ENCODE results near the gene CTU2.

The CTU2 gene

GRCh38 chr16:88743693-88744576, 37.6 kb downstream of the CTU2 start:
- Mint-ChIP-seq H3K36me3 (ENCODE audit: low read depth) (peaks cover 3% of the 10 kb centered on the region), H3K27me3 (no peaks in the 10 kb centered on the region), H3K27ac (no peak overlapping the region), H3K9me3 (no peaks in the 10 kb centered on the region), H3K4me1 (peaks cover 26% of the 10 kb centered on the region), H3K4me3 (no peak overlapping the region)
- ATAC-seq (peak; percentile 42), DNase-seq (peak; percentile 86)

- H3K4me3 Mint-ChIP-seq = no peak overlapping the region
- no peak overlapping the region for H3K27ac Mint-ChIP-seq
- ATAC-seq = no peak
- H3K27me3 Mint-ChIP-seq = no peaks in the 10 kb centered on the region
- no peaks in the 10 kb centered on the region for H3K9me3 Mint-ChIP-seq
- DNase-seq = no peak
- H3K36me3 Mint-ChIP-seq (ENCODE audit: low read depth) = peaks cover 3% of the 10 kb centered on the region
- peaks cover 26% of the 10 kb centered on the region for H3K4me1 Mint-ChIP-seq
Measured at GRCh38 chr16:88744577-88745521, 38.5 kb downstream of the CTU2 start.

- ATAC-seq = no peak
- Mint-ChIP-seq H3K4me3 (no peak overlapping the region), H3K27me3 (no peaks in the 10 kb centered on the region), H3K9me3 (no peaks in the 10 kb centered on the region), H3K4me1 (peaks cover 26% of the 10 kb centered on the region), H3K36me3 (ENCODE audit: low read depth) (no peaks in the 10 kb centered on the region), H3K27ac (no peak overlapping the region)
- DNase-seq = no peak
Measured at GRCh38 chr16:88746506-88746905, 40.2 kb downstream of the CTU2 start.

- ATAC-seq (no peak), DNase-seq (peak; percentile 46)
- H3K27ac Mint-ChIP-seq = no peak overlapping the region
- no peak overlapping the region for H3K4me3 Mint-ChIP-seq
- no peaks in the 10 kb centered on the region for H3K36me3 Mint-ChIP-seq (ENCODE audit: low read depth)
- H3K9me3 Mint-ChIP-seq = no peaks in the 10 kb centered on the region
- H3K27me3 Mint-ChIP-seq = no peaks in the 10 kb centered on the region
- peaks cover 26% of the 10 kb centered on the region for H3K4me1 Mint-ChIP-seq
Measured at GRCh38 chr16:88747588-88748301, 41.4 kb downstream of the CTU2 start.

GRCh38 chr16:88748364-88748763, 42.1 kb downstream of the CTU2 start:
- no peak for DNase-seq
- H3K27ac Mint-ChIP-seq = no peak overlapping the region
- no peaks in the 10 kb centered on the region for H3K36me3 Mint-ChIP-seq (ENCODE audit: low read depth)
- no peaks in the 10 kb centered on the region for H3K27me3 Mint-ChIP-seq
- H3K9me3 Mint-ChIP-seq = no peaks in the 10 kb centered on the region
- no peak overlapping the region for H3K4me3 Mint-ChIP-seq
- no peak for ATAC-seq
- peaks cover 26% of the 10 kb centered on the region for H3K4me1 Mint-ChIP-seq

GRCh38 chr16:88749358-88749757, 43.1 kb downstream of the CTU2 start:
- H3K4me1 Mint-ChIP-seq = peaks cover 21% of the 10 kb centered on the region
- ATAC-seq (no peak), DNase-seq (no peak)
- H3K4me3 Mint-ChIP-seq = no peak overlapping the region
- H3K9me3 Mint-ChIP-seq = no peaks in the 10 kb centered on the region
- H3K27me3 Mint-ChIP-seq = no peaks in the 10 kb centered on the region
- H3K36me3 Mint-ChIP-seq (ENCODE audit: low read depth) = no peaks in the 10 kb centered on the region
- no peak overlapping the region for H3K27ac Mint-ChIP-seq

GRCh38 chr16:88750854-88751253, 44.6 kb downstream of the CTU2 start:
- no peaks in the 10 kb centered on the region for H3K9me3 Mint-ChIP-seq
- no peak overlapping the region for H3K4me3 Mint-ChIP-seq
- peaks cover 10% of the 10 kb centered on the region for H3K4me1 Mint-ChIP-seq
- no peaks in the 10 kb centered on the region for H3K36me3 Mint-ChIP-seq (ENCODE audit: low read depth)
- DNase-seq = no peak
- no peaks in the 10 kb centered on the region for H3K27me3 Mint-ChIP-seq
- ATAC-seq = no peak
- H3K27ac Mint-ChIP-seq = no peak overlapping the region

- Mint-ChIP-seq H3K27ac (no peak overlapping the region), H3K36me3 (ENCODE audit: low read depth) (no peaks in the 10 kb centered on the region), H3K4me3 (no peak overlapping the region), H3K27me3 (no peaks in the 10 kb centered on the region), H3K4me1 (no peaks in the 10 kb centered on the region), H3K9me3 (no peaks in the 10 kb centered on the region)
- ATAC-seq (no peak), DNase-seq (no peak)
Measured at GRCh38 chr16:88752386-88753002, 46.2 kb downstream of the CTU2 start.

GRCh38 chr16:88753191-88753590, 46.9 kb downstream of the CTU2 start:
- DNase-seq (no peak), ATAC-seq (no peak)
- no peaks in the 10 kb centered on the region for H3K9me3 Mint-ChIP-seq
- no peaks in the 10 kb centered on the region for H3K4me1 Mint-ChIP-seq
- H3K36me3 Mint-ChIP-seq (ENCODE audit: low read depth) = no peaks in the 10 kb centered on the region
- H3K27me3 Mint-ChIP-seq = no peaks in the 10 kb centered on the region
- no peak overlapping the region for H3K4me3 Mint-ChIP-seq
- H3K27ac Mint-ChIP-seq = no peak overlapping the region

GRCh38 chr16:88753602-88754001, 47.3 kb downstream of the CTU2 start:
- Mint-ChIP-seq H3K36me3 (ENCODE audit: low read depth) (no peaks in the 10 kb centered on the region), H3K27ac (no peak overlapping the region), H3K4me3 (no peak overlapping the region), H3K9me3 (no peaks in the 10 kb centered on the region), H3K4me1 (peaks cover under 1% of the 10 kb centered on the region), H3K27me3 (no peaks in the 10 kb centered on the region)
- ATAC-seq = no peak
- DNase-seq = no peak

- no peak overlapping the region for H3K4me3 Mint-ChIP-seq
- ATAC-seq (no peak), DNase-seq (no peak)
- no peak overlapping the region for H3K27ac Mint-ChIP-seq
- peaks cover 4% of the 10 kb centered on the region for H3K4me1 Mint-ChIP-seq
- no peaks in the 10 kb centered on the region for H3K9me3 Mint-ChIP-seq
- H3K27me3 Mint-ChIP-seq = no peaks in the 10 kb centered on the region
- no peaks in the 10 kb centered on the region for H3K36me3 Mint-ChIP-seq (ENCODE audit: low read depth)
Measured at GRCh38 chr16:88754109-88754911, 48.0 kb downstream of the CTU2 start.

- ATAC-seq = no peak
- H3K9me3 Mint-ChIP-seq = no peaks in the 10 kb centered on the region
- no peaks in the 10 kb centered on the region for H3K27me3 Mint-ChIP-seq
- no peaks in the 10 kb centered on the region for H3K36me3 Mint-ChIP-seq (ENCODE audit: low read depth)
- H3K4me1 Mint-ChIP-seq = peaks cover 7% of the 10 kb centered on the region
- H3K27ac Mint-ChIP-seq = no peak overlapping the region
- H3K4me3 Mint-ChIP-seq = no peak overlapping the region
- no peak for DNase-seq
Measured at GRCh38 chr16:88754912-88755744, 48.8 kb downstream of the CTU2 start.
